Measurements from ENCODE around the gene PITPNC1.

PITPNC1 gene

GRCh38 chr17:67662712-67663111 is 285.6 kb downstream of the PITPNC1 start:
- TF ChIP-seq TAF1 (IDR thresholded peaks at IDR 0.05; ENCODE audit: borderline replicate concordance, insufficient read depth, low read length) (no peak), SIN3A (IDR thresholded peaks at IDR 0.05; ENCODE audit: borderline replicate concordance, insufficient read depth, low read length) (no peak), REST (IDR thresholded peaks at IDR 0.05; ENCODE audit: insufficient read depth in 1 of 2, low read depth in 2 of 2, low read length in 2 of 2) (no peak), FOXP2 (optimal IDR thresholded peaks at IDR 0.05; ENCODE audit: borderline replicate concordance, extremely low read depth, extremely low read length, insufficient read depth) (no peak), POLR2AphosphoS5 (IDR thresholded peaks at IDR 0.05; ENCODE audit: low read depth, low read length) (no peak)

DNA sequence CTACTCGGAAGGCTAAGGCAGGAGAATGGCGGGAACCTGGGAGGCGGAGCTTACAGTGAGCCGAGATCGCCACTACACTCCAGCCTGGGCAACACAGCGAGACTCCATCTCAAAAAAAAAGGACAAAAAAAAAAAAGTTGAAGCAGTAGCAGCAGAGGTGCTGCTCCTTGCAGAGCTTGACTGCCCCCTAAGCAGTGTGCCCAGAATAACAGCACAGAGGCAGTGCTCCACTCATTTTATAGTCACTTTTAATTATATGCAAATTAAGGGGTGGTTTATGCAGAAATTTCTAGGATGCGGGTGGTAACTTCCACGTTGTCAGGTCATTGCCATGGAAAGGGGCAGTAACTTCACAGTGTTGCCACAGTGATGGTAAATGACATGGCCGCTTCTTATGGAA is 286.4 kb downstream of the PITPNC1 start:
- TF ChIP-seq REST (IDR thresholded peaks at IDR 0.05; ENCODE audit: insufficient read depth in 1 of 2, low read depth in 2 of 2, low read length in 2 of 2) (no peak), POLR2AphosphoS5 (IDR thresholded peaks at IDR 0.05; ENCODE audit: low read depth, low read length) (no peak), TAF1 (IDR thresholded peaks at IDR 0.05; ENCODE audit: borderline replicate concordance, insufficient read depth, low read length) (no peak), SIN3A (IDR thresholded peaks at IDR 0.05; ENCODE audit: borderline replicate concordance, insufficient read depth, low read length) (no peak), FOXP2 (optimal IDR thresholded peaks at IDR 0.05; ENCODE audit: borderline replicate concordance, extremely low read depth, extremely low read length, insufficient read depth) (no peak)

GRCh38 chr17:67666028-67666427 is 288.9 kb downstream of the PITPNC1 start:
- no peak for TF ChIP-seq SIN3A (IDR thresholded peaks at IDR 0.05; ENCODE audit: borderline replicate concordance, insufficient read depth, low read length)
- TF ChIP-seq POLR2AphosphoS5 (IDR thresholded peaks at IDR 0.05; ENCODE audit: low read depth, low read length) = no peak
- TF ChIP-seq FOXP2 (optimal IDR thresholded peaks at IDR 0.05; ENCODE audit: borderline replicate concordance, extremely low read depth, extremely low read length, insufficient read depth) = no peak
- TF ChIP-seq REST (IDR thresholded peaks at IDR 0.05; ENCODE audit: insufficient read depth in 1 of 2, low read depth in 2 of 2, low read length in 2 of 2) = no peak
- TF ChIP-seq TAF1 (IDR thresholded peaks at IDR 0.05; ENCODE audit: borderline replicate concordance, insufficient read depth, low read length) = no peak

GRCh38 chr17:67666710-67667109 is 289.6 kb downstream of the PITPNC1 start:
- TF ChIP-seq POLR2AphosphoS5 (IDR thresholded peaks at IDR 0.05; ENCODE audit: low read depth, low read length) = no peak
- TF ChIP-seq FOXP2 (optimal IDR thresholded peaks at IDR 0.05; ENCODE audit: borderline replicate concordance, extremely low read depth, extremely low read length, insufficient read depth) = no peak
- TF ChIP-seq REST (IDR thresholded peaks at IDR 0.05; ENCODE audit: insufficient read depth in 1 of 2, low read depth in 2 of 2, low read length in 2 of 2) = no peak
- no peak for TF ChIP-seq SIN3A (IDR thresholded peaks at IDR 0.05; ENCODE audit: borderline replicate concordance, insufficient read depth, low read length)
- TF ChIP-seq TAF1 (IDR thresholded peaks at IDR 0.05; ENCODE audit: borderline replicate concordance, insufficient read depth, low read length) = no peak

- TF ChIP-seq SIN3A (IDR thresholded peaks at IDR 0.05; ENCODE audit: borderline replicate concordance, insufficient read depth, low read length) = no peak
- TF ChIP-seq TAF1 (IDR thresholded peaks at IDR 0.05; ENCODE audit: borderline replicate concordance, insufficient read depth, low read length) = no peak
- no peak for TF ChIP-seq FOXP2 (optimal IDR thresholded peaks at IDR 0.05; ENCODE audit: borderline replicate concordance, extremely low read depth, extremely low read length, insufficient read depth)
- no peak for TF ChIP-seq POLR2AphosphoS5 (IDR thresholded peaks at IDR 0.05; ENCODE audit: low read depth, low read length)
- TF ChIP-seq REST (IDR thresholded peaks at IDR 0.05; ENCODE audit: insufficient read depth in 1 of 2, low read depth in 2 of 2, low read length in 2 of 2) = no peak
Observed at GRCh38 chr17:67671493-67671892, 294.4 kb downstream of the PITPNC1 start.

All from PFSK-1 (cell line).